ELR (cell line): Measurements from ENCODE around the gene ITPK1.
A peak's percentile ranks its signal among the peaks of the same experiment; 100 is the strongest.

Experiments
- DNase-seq: peaks from one replicate; pipeline ENCODE4 v3.0.0-alpha.2; 2015; ENCODE audit warnings: low read depth

Gene ITPK1

DNA sequence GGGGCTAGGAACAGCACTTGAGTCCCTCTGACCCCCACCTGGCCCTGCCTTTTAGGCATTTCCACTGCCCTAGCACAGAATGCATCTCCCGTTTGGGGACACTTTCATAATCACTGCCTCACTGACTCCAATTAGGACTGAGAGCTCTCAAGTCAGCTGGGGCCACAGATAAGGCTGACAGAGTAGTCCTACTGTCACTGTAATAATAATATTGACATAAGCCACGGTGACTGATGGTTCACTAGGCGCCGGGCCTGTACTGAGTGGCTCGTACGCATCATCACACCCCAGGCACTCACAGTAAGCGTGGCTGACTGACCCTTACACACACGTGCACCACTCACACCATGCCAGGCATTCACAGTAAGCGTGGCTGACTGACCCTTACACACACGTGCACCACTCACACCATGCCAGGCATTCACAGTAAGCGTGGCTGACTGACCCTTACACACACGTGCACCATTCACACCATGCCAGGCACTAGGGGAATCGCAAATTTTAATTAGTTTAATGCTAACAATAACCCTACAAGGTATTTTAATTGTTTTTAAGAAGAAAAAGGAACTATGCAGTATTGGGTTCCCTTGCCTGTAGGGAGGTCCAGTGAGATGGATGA, 105.1 kb downstream of the ITPK1 start:
- no peak for DNase-seq

DNA sequence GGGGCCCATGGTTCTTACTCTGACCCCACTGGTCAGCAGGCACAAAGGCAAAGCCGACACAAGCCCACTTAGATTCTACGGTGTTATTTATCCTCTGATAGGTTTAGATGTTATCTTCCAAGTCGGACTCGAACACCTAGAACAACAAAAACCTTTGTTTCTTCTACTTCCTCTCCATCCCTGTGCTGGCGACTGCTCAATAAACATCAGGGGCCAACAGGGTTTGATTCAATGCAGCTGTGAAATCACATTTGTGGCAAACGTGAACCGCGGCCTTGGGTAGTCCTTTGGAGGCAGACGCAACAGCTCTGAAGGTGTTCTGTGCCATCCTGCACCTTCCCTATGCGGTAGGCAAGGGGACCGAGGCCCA, 105.6 kb downstream of the ITPK1 start:
- no peak for DNase-seq

DNA sequence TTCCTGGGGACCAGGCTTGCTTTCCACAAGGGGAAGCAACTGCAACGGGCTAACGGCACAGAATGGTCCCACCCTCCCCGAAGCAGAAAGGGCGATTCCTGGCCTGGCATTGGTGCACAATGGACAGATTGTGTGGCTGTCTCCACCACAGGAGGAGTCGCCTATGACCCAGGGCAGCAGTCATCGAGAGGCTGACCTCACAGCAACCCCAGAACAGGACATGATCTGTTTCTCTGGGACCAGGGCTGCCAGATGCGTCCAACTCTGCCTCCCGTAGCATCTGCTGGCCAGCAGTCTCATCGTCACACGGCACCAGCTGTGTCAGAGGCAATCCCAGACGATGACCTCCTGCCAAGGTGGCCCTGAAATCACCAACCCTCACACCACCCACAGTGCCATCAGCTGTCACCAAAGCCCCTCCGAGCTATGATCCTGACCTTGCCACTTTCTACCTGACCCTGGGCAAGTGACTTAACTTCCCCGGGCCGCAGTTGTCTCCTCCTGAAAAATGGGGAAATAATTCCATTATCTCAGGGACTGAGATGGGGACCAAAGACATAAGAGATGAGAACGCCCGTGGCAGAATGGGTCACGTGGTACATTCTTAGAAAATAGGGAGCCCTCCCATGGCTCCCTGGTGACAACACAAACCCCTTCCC, 106.1 kb downstream of the ITPK1 start:
- peak; percentile 27 for DNase-seq

DNA sequence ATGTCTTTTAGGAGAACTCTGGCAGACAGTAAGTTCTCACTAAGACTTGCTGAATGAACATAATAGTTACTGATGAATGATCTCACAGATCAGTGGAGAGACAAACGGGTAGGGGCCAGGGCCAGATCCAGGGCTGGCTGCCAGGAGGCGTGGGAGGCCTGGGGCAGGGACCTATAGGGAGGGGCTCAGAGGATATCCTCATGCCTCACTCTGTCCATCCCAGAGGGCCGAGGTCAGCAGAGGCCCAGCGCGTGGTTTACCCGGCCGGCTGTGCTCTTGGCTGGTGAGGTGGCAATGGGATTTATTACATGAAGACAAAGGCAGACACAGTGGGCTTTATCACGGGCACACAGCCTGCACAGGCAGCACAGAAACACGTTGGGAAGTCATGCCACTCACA, 107.3 kb downstream of the ITPK1 start:
- peak; percentile 21 for DNase-seq

DNA sequence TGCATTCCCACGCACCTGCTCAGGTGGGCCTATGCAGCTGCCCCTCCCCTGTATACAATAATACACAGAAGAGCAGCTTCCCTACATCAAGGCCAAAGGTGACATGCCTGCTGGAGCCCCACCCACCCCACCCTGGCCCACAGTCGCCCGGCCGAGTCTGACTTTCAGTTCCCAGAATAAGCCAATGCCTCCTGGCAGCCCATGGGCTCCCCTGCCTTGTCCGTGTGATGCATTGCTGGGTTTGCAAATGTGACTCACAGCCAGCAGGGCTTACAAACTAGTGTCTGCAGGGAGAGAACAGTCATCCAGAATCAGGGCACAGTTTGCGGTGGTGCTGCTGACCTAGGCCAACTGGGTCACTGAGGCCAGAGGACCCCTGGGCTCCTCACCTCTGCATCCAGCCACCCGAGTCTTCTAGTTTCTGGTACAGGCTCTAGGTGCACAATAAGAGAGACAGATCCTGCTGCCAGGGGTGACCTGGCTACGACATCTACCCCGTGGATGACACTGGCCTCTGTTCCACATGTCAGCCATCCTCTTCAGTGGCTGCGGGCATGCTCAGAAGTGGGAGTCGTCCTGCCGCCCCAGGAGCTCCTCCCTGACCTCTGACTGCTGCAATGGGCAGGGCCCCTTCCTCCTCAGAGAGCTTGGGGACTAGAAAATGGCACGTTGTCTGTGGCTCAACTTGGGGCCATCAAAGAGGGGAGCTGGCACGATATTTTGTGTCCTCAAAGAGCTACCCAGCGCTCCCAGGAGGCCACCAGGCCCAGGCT, 108.3 kb downstream of the ITPK1 start:
- peak; percentile 80 for DNase-seq

DNA sequence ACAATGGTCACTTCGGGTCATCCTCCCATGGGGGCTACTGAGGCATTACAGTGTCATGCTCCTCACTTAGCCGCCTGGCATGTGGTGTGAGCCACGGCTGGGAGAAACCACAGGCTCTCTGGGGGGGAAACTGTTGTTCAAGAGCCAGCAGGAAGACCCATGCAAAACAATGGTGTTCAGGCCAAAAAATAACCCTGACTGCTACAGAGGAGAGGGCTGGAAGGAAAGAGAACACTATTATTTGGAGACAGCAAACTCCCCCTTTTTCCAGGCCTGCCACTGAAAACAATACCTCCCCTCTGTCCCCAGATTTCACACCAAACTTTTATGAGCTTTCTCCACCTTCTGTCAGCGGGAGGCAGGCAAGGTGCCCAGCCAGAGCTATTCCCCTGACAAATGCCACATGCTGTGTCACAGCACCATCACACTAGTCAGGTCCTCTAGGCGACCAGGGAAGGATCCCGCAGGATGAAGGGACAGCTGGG, 109.1 kb downstream of the ITPK1 start:
- DNase-seq, result no peak

DNA sequence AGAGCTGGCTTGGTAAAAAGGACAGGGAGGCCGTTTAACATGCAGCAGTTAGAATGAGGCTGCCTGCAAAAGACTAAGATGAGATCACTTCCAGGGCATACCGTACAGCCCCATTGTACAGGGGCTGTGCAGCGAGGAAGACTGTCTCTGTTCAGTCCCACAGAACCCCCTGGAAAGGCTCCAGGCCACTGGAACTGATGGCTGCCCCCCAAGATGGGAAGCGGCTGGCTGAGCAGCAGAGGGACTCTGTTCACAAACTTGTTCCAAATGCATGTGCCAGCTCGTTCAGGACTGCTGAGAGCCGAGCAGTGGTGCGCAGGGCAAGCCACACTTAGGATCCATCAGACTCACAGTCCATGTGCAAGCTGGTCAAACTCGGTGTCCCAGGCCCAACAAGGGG, 109.9 kb downstream of the ITPK1 start:
- DNase-seq, result no peak

DNA sequence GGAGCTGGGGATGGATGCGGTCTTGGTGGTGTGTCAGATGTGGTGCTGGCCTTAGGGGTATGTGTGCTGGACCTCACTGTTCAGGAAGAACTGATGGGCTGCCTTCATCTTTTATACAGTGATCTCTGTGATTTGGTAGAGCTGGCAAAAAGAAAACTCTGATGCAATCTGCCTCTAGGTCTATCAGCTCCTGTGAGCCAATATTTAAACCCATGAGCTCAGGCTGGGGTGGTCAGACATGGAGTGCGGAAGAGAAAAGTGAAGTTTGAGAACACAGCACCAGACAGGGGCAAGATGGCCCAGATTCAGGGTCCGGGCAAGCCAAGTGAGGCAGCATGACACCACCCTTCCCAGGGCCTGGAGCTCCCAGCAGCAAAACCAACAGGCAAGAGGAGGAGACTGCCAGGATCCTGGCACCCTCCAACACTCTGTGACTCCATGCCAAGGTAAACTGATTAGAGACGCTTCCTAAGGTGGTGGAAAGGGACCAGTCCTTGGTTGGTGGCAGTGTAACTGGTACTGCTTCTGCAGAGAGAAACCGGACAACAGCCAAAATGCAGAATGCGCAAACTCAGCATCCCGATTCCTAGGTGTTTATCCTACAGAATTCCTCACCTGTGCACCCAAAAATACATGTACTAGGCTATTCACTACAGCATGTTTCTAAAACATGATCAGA, 110.5 kb downstream of the ITPK1 start:
- DNase-seq, result no peak

DNA sequence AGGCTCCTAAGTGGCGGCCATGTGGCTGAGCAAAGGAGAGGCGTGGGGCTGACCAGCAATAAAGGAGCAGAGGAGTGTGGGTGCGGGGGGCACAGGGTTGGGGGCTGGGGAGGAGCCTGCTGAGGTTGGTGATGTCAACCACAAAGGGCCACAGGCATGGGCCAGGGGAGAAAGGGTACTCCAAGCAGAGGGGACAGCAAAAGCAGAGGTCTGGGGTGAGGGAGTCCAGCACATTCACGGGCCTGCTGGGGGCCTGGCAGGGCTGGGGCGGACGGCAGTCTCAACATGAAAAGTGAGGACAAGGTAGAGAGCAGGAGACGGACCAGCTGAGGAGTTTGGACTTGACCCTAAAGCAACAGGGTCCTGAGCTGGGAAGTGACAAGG, 111.0 kb downstream of the ITPK1 start:
- no peak for DNase-seq

DNA sequence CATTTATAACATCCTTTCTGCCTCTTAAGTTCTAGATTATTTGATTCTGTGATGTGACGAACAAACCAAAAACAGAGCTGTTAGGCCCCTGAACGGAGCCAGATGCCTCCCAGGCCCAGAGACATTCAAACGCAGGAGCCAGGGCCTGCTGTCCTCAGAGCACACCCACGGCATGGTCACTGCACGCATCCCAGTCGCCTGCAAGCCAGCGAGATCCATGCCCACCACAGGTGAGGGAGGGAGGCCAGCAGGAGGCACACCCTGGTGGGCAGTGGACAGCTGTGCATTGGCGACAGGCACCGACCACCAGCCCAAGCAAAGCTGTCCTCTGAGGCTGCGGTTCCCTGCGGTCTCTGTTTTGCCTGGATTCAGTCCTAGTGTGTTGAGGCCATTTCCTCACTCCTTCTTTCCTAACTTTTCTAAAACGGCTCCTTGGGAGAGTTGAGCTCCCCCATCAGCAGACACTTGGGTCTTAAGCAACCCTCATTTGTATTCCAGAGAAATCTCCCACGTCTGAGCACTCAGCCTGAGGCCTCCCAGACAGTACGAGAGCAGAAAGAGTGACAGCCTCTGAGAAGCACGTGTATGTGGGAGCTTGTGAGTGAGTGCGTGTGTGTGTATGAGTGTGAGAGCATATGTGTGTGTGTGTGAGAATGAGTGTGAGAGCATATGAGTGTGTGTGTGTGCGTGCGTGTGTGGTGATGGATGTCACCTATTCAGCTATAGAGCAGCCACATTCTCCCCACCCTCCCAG, 111.6 kb downstream of the ITPK1 start:
- no peak for DNase-seq

DNA sequence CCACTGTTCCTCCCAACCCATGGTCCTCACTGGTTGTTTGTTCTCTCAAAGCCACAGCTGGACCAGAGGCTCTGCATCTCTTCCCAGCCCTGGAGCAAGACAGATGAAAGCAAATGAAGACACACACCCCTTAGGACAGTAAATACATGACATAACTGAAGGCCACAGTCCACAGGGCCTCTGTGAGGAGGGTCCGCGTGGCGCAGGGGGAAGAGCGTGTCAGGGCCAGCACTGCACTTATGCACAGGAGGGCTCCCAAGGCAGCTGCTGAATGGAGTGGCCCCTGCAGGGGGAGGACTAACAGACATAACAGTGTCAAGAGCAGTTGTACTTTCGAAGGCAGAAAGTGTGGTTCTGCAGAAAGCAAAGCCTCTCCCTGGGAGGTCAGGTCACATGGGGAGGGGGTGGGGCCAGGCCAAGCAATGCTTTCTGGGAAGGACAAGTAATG, 112.8 kb downstream of the ITPK1 start:
- no peak for DNase-seq

DNA sequence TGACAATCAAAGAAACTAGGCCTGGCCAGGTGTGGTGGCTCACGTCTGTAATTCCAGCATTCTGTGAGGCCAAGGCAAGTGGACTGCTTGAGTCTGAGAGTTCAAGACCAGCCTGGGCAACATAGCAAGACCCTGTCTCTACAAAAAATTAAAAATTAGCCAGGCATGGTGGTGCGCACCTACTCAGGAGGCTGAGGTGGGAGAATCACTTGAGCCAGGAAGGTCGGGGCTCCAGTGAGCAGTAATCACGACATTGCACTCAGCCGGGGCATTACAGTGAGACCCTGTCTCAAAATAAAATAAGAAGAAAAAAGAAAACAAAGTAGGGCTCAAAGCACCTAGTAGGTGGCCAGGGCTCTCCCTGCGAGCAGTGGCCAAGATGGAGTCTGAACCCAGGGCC, 113.7 kb downstream of the ITPK1 start:
- no peak for DNase-seq

DNA sequence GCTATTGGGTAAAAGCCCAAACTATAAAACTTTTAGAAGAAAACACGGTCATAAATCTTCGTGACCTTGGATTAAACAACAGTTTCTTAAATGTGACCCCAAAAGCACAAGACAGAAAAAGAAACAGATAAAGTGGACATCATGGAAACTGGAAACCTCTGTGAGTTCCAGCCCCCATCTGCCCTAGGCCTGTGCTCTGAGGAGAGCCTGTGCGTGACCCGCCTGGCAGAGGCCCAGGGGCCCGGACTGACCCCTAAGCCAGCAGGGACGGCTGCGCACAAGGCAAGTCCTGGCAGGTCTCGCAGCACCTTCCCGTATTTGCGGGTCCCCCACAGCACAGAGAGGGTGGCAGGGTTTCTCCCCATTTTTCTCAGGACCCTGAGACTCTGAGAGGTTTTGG, 116.8 kb downstream of the ITPK1 start:
- no peak for DNase-seq

DNA sequence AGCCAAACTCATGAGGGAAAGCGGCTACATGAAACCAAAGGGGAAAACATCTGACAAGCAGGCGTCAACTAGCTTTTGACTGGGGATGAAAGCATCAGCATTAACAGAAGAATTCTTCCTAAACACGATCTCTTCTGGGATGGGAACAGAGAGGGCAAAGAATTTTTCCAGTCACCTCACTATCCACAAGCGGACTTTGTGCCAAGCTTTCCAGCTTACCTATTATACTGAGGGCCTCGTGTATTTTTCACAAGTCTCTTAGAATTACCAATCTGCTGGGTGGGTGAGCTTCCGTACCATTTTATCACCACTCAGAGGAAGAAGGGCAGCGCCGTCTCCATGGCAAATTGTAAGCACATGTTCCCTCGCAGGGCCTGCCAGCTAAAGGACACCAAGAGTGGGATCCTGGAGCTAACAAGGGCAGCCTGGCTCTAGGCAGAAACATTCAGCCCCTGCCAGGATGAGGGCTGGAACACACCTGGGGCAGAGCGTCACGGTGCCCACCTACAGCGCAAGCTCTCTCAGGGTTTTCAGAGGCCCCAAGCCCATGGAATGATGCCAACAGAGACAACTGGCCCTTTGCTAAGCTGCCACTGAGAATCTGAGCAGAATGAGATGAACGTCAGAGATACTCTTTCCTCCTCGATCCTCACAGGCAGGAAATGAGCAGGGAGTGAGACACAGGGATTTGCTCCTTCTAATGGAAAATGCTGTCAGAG, 118.2 kb downstream of the ITPK1 start:
- DNase-seq, result peak; percentile 32

DNA sequence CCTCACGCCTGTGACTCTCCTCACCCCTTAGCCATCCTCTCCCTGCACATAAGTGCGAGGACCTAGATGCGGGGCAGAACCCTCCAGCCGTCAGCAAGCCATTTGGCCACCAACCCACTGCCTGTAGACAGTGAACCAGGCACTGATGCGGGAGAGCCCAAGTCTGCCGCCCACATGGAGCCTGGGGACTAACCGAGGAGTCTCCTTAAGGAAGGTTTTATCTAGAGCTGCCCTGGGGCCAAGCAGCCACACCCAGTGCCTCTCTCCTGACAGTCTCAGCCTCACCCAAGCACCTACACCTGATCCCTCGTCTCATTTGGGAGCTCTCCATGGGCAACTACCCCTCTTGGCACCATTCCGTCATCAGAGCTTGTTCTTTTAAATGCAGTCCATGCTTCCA, 120.1 kb downstream of the ITPK1 start:
- DNase-seq, result no peak

DNA sequence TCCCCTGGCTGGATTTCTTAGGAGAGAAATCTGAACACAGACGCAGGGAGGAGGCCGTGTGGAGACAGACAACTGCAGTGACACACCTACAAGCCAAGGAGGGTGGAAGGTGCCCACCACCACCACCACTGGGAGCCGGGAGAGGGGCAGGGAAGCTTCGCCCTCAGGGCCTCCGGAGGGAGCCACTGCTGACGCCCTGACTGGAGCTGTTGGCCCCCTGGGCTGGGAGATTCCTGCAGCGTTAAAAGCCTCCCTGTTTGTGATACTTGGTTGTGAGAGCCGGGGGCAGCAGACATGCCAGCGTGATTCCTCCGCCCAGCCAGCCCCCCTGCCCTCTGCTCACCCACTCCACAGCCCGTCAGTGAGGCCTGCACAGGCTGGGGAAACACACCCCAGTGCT, 120.8 kb downstream of the ITPK1 start:
- no peak for DNase-seq

DNA sequence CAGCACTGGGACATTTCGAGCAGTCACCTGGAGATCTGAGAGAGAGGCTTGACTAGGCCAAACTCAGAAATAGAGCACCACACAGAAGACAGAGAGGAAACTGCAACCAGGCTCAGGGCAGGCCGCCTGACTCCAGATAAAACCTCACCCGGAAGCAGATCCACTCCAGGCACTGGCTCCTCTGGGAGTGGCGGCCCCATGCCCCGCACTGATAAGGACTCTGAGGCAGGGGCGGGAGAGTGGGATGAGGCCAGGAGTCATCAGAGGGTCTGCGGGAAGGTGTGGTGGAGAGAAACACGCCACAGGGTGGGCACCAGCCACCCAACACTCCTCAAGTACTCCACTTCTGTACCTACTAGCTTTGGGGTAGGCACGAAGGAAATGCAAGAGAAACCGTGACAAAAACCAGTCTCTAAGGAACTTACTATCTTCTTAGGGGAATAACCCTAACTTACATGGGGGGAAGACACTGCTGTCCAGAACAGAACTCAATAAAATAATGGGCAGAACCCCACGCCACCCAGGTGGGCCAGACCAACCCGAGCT, 121.5 kb downstream of the ITPK1 start:
- DNase-seq, result no peak

DNA sequence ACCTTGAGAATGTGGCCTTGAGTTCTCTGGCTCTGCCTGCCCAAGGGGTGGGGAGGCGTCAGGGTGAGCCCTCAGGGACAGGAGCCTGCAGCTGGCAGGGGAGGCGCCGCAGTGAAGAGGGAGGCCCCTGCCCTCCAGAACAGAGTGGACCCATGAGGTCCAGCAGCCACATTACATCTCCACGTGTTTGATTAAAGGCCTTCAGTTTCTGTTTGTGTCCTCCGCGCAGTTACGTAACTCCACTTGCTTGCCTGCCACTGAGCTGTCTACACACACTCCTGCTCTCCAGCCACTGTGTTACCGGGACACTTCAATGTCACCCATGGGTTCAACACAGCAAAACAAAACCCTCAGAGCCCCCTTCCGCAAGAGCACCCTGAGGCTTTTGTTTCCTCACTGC, 122.4 kb downstream of the ITPK1 start:
- DNase-seq, result no peak

DNA sequence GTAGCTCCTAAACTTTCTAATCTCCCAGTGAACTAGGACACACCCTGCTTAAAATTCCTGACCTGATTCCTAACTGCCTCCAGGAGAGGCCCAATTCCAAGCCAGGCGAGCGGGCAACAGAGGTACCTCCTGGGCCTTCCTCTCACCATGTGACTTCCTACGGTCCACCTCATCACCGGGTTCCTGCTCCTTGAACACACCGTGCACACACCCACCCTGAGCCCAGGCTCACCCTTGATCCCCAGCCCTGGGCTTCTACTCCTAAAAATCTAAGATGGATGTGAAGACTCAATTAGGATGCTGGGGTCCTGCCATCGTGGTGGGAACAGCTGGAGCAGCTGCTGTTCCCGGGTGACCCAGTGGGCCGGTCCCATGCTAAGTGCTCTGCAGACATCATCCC, 124.2 kb downstream of the ITPK1 start:
- no peak for DNase-seq

DNA sequence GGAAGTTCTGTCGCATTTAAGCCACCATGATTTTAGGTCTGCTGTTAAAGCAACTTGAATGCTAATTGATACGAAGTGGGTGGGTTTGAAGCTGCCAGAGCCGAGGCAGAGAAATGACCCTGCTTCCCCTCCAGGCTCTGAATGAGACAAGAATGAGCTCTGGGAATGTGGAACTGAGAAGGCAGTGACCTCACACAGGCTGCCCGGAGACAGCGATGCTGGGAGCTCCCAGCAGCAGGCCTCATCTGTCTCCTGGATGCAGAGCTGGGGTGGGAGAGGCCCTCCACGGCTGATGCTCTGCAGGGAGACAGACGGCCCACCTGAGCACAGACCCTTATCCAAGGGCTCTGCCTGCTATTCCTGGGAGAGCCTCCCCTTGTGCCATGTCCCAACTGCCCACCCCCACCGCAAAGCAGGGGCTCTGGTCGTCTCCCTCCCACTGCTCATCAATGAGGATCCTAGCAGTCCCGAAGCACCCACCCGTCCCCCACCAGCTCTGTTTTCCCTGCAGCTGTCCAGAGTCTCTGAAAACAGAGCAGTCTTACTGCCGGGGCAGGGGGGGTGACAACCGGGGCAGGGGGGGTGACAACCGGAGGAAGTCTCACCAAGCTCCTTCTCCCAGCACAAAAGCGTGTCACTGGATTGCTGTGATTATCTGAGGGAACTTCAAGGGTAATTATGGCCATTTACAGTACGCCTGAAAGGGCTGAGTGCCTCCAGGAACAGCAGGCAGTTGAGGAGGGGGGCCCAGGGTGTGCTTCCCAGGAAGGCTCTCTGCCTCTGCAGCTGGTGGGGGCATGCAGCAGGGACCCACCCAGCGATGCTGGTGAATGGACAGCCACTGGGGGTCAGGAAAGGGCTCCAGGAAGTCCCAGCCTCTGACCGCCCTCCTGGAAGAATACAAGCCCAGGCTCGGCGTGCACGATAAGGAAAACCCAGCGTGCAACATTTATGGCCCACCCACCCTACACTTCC, 125.0 kb downstream of the ITPK1 start:
- DNase-seq, result no peak
